GM23248 (cell line): ENCODE measurements around the gene GABRR2.

Experiments used
- EZH2 ChIP-seq: fragments of 200-600 bp; sonication (generic); IDR thresholded peaks from 2 replicates; pipeline ENCODE4 v1.6.1; 2018; ENCODE audit warnings: antibody characterized with exemption, mild to moderate bottlenecking; ENCODE audit not compliant: insufficient read depth, poor library complexity, severe bottlenecking
- EZH2phosphoT487 ChIP-seq: fragments of 200-600 bp; sonication (generic); IDR thresholded peaks from 2 replicates; pipeline ENCODE4 v1.6.1; 2018; ENCODE audit warnings: antibody characterized with exemption, moderate library complexity, mild to moderate bottlenecking, low read depth; ENCODE audit not compliant: insufficient read depth

- TF ChIP-seq EZH2 (no peak), EZH2phosphoT487 (no peak)
Measured at GRCh38 chr6:89295981-89296380, 19.1 kb downstream of the GABRR2 start.
